Breast epithelium (tissue), 4 donors: ENCODE data around the gene ESYT2. TPM values are rescaled to one million over a fixed set of nuclear protein-coding genes. Genes with fewer than 3 reads are reported as not detected.
A peak's percentile ranks its signal among the peaks of the same experiment; 100 is the strongest.

ENCODE experiments used
- DNase-seq, 2 donors: peaks; one replicate each; pipeline ENCODE4 v3.0.0-alpha.2; 2019; ENCODE audit warnings: low spot score in 2 of 2
- H3K27ac ChIP-seq, 2 donors: fragments of 200-600 bp; sonication (generic) in 1 of 2; one replicate each; pipeline ENCODE4 v1.5.1; 2016 to 2019; ENCODE audit warnings: mild to moderate bottlenecking in 1 of 2
- H3K27me3 ChIP-seq, 2 donors: fragments of 200-600 bp; sonication (generic) in 1 of 2; one replicate each; pipeline versions ENCODE4 v1.5.1 to v1.6.0; 2017 to 2019; ENCODE audit warnings: control low read depth in 1 of 2, mild to moderate bottlenecking in 1 of 2
- H3K36me3 ChIP-seq: fragments of 200-600 bp; one replicate; pipeline ENCODE4 v1.5.1; 2019
- H3K4me1 ChIP-seq, 2 donors: fragments of 200-600 bp; sonication (generic); one replicate each; pipeline ENCODE4 v1.5.1; 2016 to 2019; ENCODE audit warnings: control low read depth in 1 of 2
- H3K4me3 ChIP-seq, 3 donors: fragments of 200-600 bp; sonication (generic); 1 replicate in 2 of 3; 2 replicates in 1 of 3; pipeline ENCODE4 v1.5.1; 2016 to 2019; ENCODE audit warnings: mild to moderate bottlenecking in 3 of 3, moderate library complexity in 2 of 3
- H3K9me3 ChIP-seq, 2 donors: fragments of 200-600 bp; sonication (generic) in 1 of 2; one replicate each; pipeline ENCODE4 v1.5.1; 2016 to 2019; ENCODE audit warnings: control low read depth in 1 of 2
- POLR2A ChIP-seq: fragments of 450-650 bp; IDR thresholded peaks from one replicate; pipeline ENCODE4 v1.6.1; 2016; ENCODE audit warnings: antibody characterized with exemption, mild to moderate bottlenecking, moderate library complexity
- POLR2AphosphoS5 ChIP-seq, 3 donors: sonication (generic); formaldehyde crosslinking; IDR thresholded peaks; one replicate each; pipeline ENCODE4 v1.6.1; 2017; ENCODE audit warnings: antibody characterized with exemption in 3 of 3
- intact Hi-C: fragments of 100-400 bp; cut with DNase I; formaldehyde crosslinking; loops from one replicate; pipeline ENCODE4 v1.15.1; 2023; ENCODE audit warnings: low total_unique reads
- total RNA-seq, 3 donors: library from RNA; depleted of rRNA; stranded (reverse); fragments of >200 nt; gene quantifications; one replicate each; pipeline ENCODE4 v1.1.0, GENCODE V29; 2016
- TF ChIP-seq, protein P1 (sequence below), 3 donors: fragments of 450-650 bp; IDR thresholded peaks; one replicate each; pipeline ENCODE4 v1.5.1; 2016 to 2017; ENCODE audit warnings: antibody characterized with exemption in 3 of 3, mild to moderate bottlenecking in 3 of 3, moderate library complexity in 3 of 3

Gene ESYT2
- total RNA-seq, 3 donors from 2014 or later: 97.3 to 155 (median 115) TPM

DNA sequence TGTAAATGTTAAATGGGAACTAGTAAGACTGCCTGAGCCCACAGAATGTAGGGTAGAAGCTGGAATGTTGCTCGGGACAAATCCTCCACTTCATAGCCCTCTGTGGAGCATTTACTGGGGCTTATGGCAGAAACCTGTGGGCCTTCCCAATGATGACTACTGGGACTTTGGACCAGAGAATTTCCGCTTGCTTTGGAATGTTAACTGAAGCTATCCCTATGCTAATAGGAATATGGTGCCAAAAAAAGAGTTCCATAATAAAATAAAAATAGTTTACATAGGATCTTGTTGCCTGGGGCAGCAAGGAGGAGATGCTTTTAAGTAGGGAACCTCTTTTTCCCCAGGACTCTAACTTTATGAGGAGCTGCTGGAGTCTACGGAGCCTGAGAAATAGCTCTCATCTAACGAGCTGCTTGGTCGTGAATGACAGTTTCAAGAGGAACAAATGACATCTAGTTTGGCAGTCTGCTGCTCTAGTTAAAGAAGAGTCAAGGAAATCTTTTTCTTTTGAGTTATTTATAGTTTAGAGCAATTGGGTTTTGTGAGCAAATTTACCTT is 21.3 kb upstream of the ESYT2 start:
- TF ChIP-seq POLR2AphosphoS5 (IDR thresholded peaks at IDR 0.05): no peak
- TF ChIP-seq, protein P1, sequence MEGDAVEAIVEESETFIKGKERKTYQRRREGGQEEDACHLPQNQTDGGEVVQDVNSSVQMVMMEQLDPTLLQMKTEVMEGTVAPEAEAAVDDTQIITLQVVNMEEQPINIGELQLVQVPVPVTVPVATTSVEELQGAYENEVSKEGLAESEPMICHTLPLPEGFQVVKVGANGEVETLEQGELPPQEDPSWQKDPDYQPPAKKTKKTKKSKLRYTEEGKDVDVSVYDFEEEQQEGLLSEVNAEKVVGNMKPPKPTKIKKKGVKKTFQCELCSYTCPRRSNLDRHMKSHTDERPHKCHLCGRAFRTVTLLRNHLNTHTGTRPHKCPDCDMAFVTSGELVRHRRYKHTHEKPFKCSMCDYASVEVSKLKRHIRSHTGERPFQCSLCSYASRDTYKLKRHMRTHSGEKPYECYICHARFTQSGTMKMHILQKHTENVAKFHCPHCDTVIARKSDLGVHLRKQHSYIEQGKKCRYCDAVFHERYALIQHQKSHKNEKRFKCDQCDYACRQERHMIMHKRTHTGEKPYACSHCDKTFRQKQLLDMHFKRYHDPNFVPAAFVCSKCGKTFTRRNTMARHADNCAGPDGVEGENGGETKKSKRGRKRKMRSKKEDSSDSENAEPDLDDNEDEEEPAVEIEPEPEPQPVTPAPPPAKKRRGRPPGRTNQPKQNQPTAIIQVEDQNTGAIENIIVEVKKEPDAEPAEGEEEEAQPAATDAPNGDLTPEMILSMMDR (IDR thresholded peaks at IDR 0.05): no peak
- no peak for TF ChIP-seq POLR2A
- Histone ChIP-seq H3K36me3 (no peaks in the 10 kb centered on the region), H3K27ac (no peak overlapping the region), H3K4me3 (no peak overlapping the region), H3K9me3 (no peaks in the 10 kb centered on the region), H3K27me3 (no peaks in the 10 kb centered on the region), H3K4me1 (no peaks in the 10 kb centered on the region)
- DNase-seq: no peak
- intact Hi-C loops: no loop called here

DNA sequence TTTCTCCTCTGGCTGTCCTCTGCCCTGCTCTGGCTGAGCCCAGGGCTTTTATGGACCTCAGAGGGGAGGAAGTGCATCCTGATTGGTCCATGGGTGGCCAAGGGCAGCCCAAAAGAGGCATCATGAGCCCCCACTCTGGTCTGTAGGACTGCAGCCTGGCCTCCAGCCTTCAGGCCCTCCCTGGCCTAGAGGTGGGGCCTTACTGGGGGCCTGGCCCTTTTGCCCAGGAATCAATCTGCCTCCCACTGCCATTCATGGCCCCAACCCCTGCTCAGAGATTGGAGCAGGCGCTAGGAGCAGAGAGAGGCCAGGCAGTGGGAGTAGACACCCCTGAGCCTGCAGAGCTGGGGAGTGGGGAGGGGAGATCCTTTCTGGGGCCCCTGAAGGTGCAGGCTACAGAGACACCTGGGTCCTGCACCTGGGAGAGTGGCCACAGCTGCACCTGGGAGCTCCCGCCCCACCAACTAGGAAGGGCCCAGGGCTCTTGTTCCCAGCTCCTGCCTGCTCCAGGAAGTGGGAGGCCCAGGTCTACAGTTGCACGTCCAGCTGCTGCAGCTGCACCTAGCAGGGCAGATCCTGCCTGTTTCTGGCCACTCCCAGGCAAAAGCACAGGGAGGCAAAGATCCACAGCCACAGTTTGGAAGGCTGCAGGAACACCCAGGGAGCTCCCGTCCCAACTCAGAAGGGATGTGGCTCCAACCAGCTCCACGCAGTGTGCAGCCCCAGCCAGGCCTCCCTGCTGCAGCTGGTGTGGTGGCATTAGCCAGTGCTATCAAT is 20.6 kb upstream of the ESYT2 start:
- Histone ChIP-seq H3K36me3 (no peaks in the 10 kb centered on the region), H3K4me1 (no peaks in the 10 kb centered on the region), H3K9me3 (no peaks in the 10 kb centered on the region), H3K27ac (peak overlapping the region in 1 of 2 donors; percentile 33), H3K27me3 (no peaks in the 10 kb centered on the region), H3K4me3 (no peak overlapping the region)
- no peak for DNase-seq
- TF ChIP-seq POLR2AphosphoS5 (IDR thresholded peaks at IDR 0.05) (no peak), POLR2A (no peak)
- TF ChIP-seq, protein P1 (IDR thresholded peaks at IDR 0.05): no peak
- intact Hi-C loops: no loop called here

- no peaks in the 10 kb centered on the region for H3K36me3 ChIP-seq
- DNase-seq: no peak
- no peaks in the 10 kb centered on the region for H3K9me3 ChIP-seq
- intact Hi-C loops: no loop called here
- TF ChIP-seq POLR2A (no peak), POLR2AphosphoS5 (IDR thresholded peaks at IDR 0.05) (no peak)
- TF ChIP-seq, protein P1 (IDR thresholded peaks at IDR 0.05): no peak
- H3K27me3 ChIP-seq: no peaks in the 10 kb centered on the region
- H3K4me3 ChIP-seq: no peak overlapping the region
- H3K4me1 ChIP-seq: no peaks in the 10 kb centered on the region
- H3K27ac ChIP-seq: peak overlapping the region in 1 of 2 donors; percentile 33
These were observed 20.1 kb upstream of the ESYT2 start for GRCh38 chr7:158849442-158849767.

DNA sequence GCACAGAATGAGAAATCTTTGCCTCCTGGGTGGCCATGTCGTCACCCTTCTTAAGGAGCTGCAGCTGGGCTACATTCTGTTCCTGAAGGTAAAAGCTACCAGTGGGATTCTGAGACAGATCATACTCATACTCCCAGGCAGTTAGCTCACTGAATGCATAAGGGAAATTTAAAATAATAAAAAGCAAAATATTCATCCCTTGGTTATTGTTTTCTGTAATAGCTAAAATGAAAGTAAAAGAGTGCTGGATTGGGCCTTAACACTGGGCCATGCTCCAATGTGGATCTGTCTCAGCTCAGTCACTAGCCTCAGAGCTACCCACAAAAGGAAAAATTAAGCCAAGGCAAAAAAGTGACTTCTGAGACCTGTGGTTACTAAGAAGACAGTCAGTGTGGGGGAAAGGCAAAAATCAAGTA is 18.1 kb upstream of the ESYT2 start:
- no peaks in the 10 kb centered on the region for H3K4me1 ChIP-seq
- H3K27ac ChIP-seq: no peak overlapping the region
- DNase-seq: no peak
- no peaks in the 10 kb centered on the region for H3K36me3 ChIP-seq
- H3K9me3 ChIP-seq: no peaks in the 10 kb centered on the region
- intact Hi-C loops: no loop called here
- TF ChIP-seq POLR2AphosphoS5 (IDR thresholded peaks at IDR 0.05): no peak
- TF ChIP-seq, protein P1 (IDR thresholded peaks at IDR 0.05): no peak
- no peak for TF ChIP-seq POLR2A
- no peaks in the 10 kb centered on the region for H3K27me3 ChIP-seq
- H3K4me3 ChIP-seq: peak overlapping the region in 2 of 3 donors; percentile 14 to 37

- no peak for DNase-seq
- no peaks in the 10 kb centered on the region for H3K36me3 ChIP-seq
- no peaks in the 10 kb centered on the region for H3K27me3 ChIP-seq
- no peaks in the 10 kb centered on the region for H3K9me3 ChIP-seq
- no peaks in the 10 kb centered on the region for H3K4me1 ChIP-seq
- intact Hi-C loops: no loop called here
- H3K27ac ChIP-seq: no peak overlapping the region
- H3K4me3 ChIP-seq: no peak overlapping the region
- TF ChIP-seq, protein P1 (IDR thresholded peaks at IDR 0.05): no peak
- no peak for TF ChIP-seq POLR2AphosphoS5 (IDR thresholded peaks at IDR 0.05)
- no peak for TF ChIP-seq POLR2A
These were observed 17.0 kb upstream of the ESYT2 start for GRCh38 chr7:158846304-158846703.
